Endothelial cell of umbilical vein (primary cell): ENCODE data around the gene METTL27. TPM values are rescaled to one million over a fixed set of nuclear protein-coding genes. Genes with fewer than 3 reads are reported as not detected.

Source experiments
- BruUV-seq: library from RNA; stranded (reverse); fragments of 400-500 nt; replicated peaks from 2 replicates; lab custom pipeline; 2021; lab: Mats Ljungman, UMichigan
- CTCF ChIA-PET: fragments of 300-600, 350-600 bp; sonication (Branson Sonifier 250); formaldehyde crosslinking; loops from one replicate; lab custom pipeline; 2021; ENCODE audit warnings: antibody characterized with exemption, inconsistent platforms; lab: Charles Lee
- POLR2A ChIA-PET: fragments of 300-600, 350-600 bp; sonication (Branson Sonifier 250); formaldehyde crosslinking; loops from one replicate; lab custom pipeline; 2021; ENCODE audit warnings: antibody characterized with exemption, inconsistent platforms; lab: Charles Lee
- DNase-seq: peaks from one replicate; pipeline ENCODE4 v3.0.0-alpha.2; 2011; ENCODE audit warnings: low read depth, low spot score
- FAIRE-seq: peaks from 2 replicates; lab custom pipeline; 2011; peaks lifted over from hg19 to GRCh38; lab: Jason Lieb, UNC
- H2AFZ ChIP-seq: 2 replicates; pipeline ENCODE4 v1.6.0; 2012; ENCODE audit warnings: low read depth, low read length, control low read depth, inconsistent platforms
- H3K27ac ChIP-seq: 2 replicates; pipeline ENCODE4 v1.5.1; 2011; ENCODE audit warnings: low read depth, mild to moderate bottlenecking, control low read depth, low read length, moderate library complexity; ENCODE audit not compliant: insufficient read depth
- H3K27me3 ChIP-seq, 2 experiments: 2 replicates each; pipeline versions ENCODE4 v1.6.0 to v1.6.1; 2011; ENCODE audit warnings: low read length in 2 of 2, mixed read lengths in 1 of 2; ENCODE audit not compliant: control insufficient read depth in 2 of 2, insufficient read depth in 2 of 2
- H3K36me3 ChIP-seq, 2 experiments: 2 replicates in 1 of 2; 3 replicates in 1 of 2; pipeline ENCODE4 v1.5.1; 2011; ENCODE audit warnings: low read length in 2 of 2, mild to moderate bottlenecking in 1 of 2, moderate library complexity in 1 of 2; ENCODE audit not compliant: control insufficient read depth in 2 of 2, insufficient read depth in 2 of 2; ENCODE audit errors: extremely low read depth in 1 of 2
- H3K4me1 ChIP-seq: 3 replicates; pipeline ENCODE4 v1.5.1; 2011; ENCODE audit warnings: mild to moderate bottlenecking, low read length; ENCODE audit not compliant: control insufficient read depth, insufficient read depth; ENCODE audit errors: extremely low read depth
- H3K4me2 ChIP-seq: 2 replicates; pipeline ENCODE4 v1.6.1; 2011; ENCODE audit warnings: low read length, control low read depth, mixed read lengths; ENCODE audit not compliant: insufficient read depth
- H3K4me3 ChIP-seq, 3 experiments: fragments of 200-600 bp in 1 of 3; sonication (generic), shearing (Covaris generic) in 1 of 3; replicated peaks in 1 of 3; 2 replicates each; pipeline ENCODE4 v1.5.1; 2011 to 2016; ENCODE audit warnings: control low read depth in 3 of 3, low read length in 3 of 3, mild to moderate bottlenecking in 2 of 3, inconsistent platforms in 1 of 3, low read depth in 1 of 3, moderate library complexity in 1 of 3; ENCODE audit not compliant: insufficient read depth in 1 of 3
- H3K79me2 ChIP-seq: 2 replicates; pipeline ENCODE4 v1.6.0; 2012; ENCODE audit warnings: low read length, inconsistent platforms; ENCODE audit not compliant: control insufficient read depth, insufficient read depth
- H3K9ac ChIP-seq: replicated peaks from 2 replicates; pipeline ENCODE3; 2011; ENCODE audit warnings: low read length, control low read depth; ENCODE audit not compliant: insufficient read depth; ENCODE audit errors: extremely low read depth
- H3K9me1 ChIP-seq: replicated peaks from 3 replicates; pipeline ENCODE4 v1.6.0; 2011; ENCODE audit warnings: mild to moderate bottlenecking, low read length; ENCODE audit not compliant: control insufficient read depth, insufficient read depth; ENCODE audit errors: extremely low read depth
- H3K9me3 ChIP-seq: replicated peaks from 2 replicates; pipeline ENCODE4 v1.5.1; 2012; ENCODE audit warnings: low read length, inconsistent platforms; ENCODE audit not compliant: control insufficient read depth, insufficient read depth
- H4K20me1 ChIP-seq: replicated peaks from 2 replicates; pipeline ENCODE3; 2011; ENCODE audit warnings: mild to moderate bottlenecking, low read length; ENCODE audit not compliant: control insufficient read depth, insufficient read depth; ENCODE audit errors: extremely low read depth
- EZH2 ChIP-seq: IDR thresholded peaks from 2 replicates; pipeline ENCODE4 v1.6.1; 2012; ENCODE audit warnings: borderline replicate concordance, low read depth, mild to moderate bottlenecking, moderate library complexity, low read length, inconsistent platforms; ENCODE audit not compliant: severe bottlenecking
- FOS ChIP-seq: IDR thresholded peaks from 2 replicates; pipeline ENCODE4 v1.6.1; 2011; ENCODE audit warnings: mild to moderate bottlenecking, low read length, moderate library complexity, borderline replicate concordance; ENCODE audit not compliant: insufficient read depth
- GATA2 ChIP-seq: IDR thresholded peaks from 2 replicates; pipeline ENCODE4 v1.7.0; 2011; ENCODE audit warnings: low read depth, mild to moderate bottlenecking, moderate library complexity, mixed read lengths, low read length; ENCODE audit not compliant: insufficient read length, insufficient read depth
- JUN ChIP-seq: IDR thresholded peaks from 2 replicates; pipeline ENCODE4 v1.6.1; 2011; ENCODE audit warnings: borderline replicate concordance, low read depth; ENCODE audit not compliant: insufficient read length, insufficient read depth
- MYC ChIP-seq: IDR thresholded peaks from one replicate; pipeline ENCODE4 v1.6.1; 2011; ENCODE audit warnings: mild to moderate bottlenecking, low read depth, low read length
- POLR2A ChIP-seq: IDR thresholded peaks from 2 replicates; pipeline ENCODE4 v1.6.1; 2012; ENCODE audit warnings: low read depth, mild to moderate bottlenecking, control low read depth, low read length
- POLR2AphosphoS5 ChIP-seq: IDR thresholded peaks from 2 replicates; pipeline ENCODE4 v1.6.1; 2012; ENCODE audit warnings: low read depth, mild to moderate bottlenecking, control low read depth, low read length, moderate library complexity; ENCODE audit not compliant: insufficient read depth
- dilution Hi-C: fragments of 300-500 bp; cut with MboI; formaldehyde crosslinking; loops from one replicate; pipeline ENCODE4 v1.15.0; 2019; ENCODE audit warnings: low sequenced_read_pairs; ENCODE audit not compliant: extremely low pct_ligation_motif_present
- intact Hi-C: fragments of 100-400 bp; cut with micrococcal nuclease; formaldehyde crosslinking; loops from one replicate; pipeline ENCODE4 v1.10.0; 2022
- polyA plus RNA-seq, 4 experiments: library from polyadenylated mRNA; depleted of rRNA in 3 of 4; stranded (reverse) in 3 of 4; unstranded in 1 of 4; fragments of >200 nt; gene quantifications; 2 replicates each; pipeline versions ENCODE4 v1.2.1 to v1.2.3, GENCODE V29; 2011 to 2012; ENCODE audit warnings: missing spikeins in 1 of 4
- total RNA-seq: library from RNA; stranded (reverse); gene quantifications from 2 replicates; pipeline ENCODE4 v1.2.3, GENCODE V29; 2021
- TF ChIP-seq, protein P1 (sequence below), 2 donors: IDR thresholded peaks; 1 replicate in 1 of 2; 2 replicates in 1 of 2; pipeline ENCODE4 v1.5.1; 2011; ENCODE audit warnings: low read length in 2 of 2, mild to moderate bottlenecking in 2 of 2, moderate library complexity in 2 of 2, control low read depth in 1 of 2, inconsistent platforms in 1 of 2, low read depth in 1 of 2; ENCODE audit not compliant: insufficient read depth in 1 of 2; ENCODE audit errors: extremely low read depth in 1 of 2
- TF ChIP-seq, protein P2 (sequence below): IDR thresholded peaks from 2 replicates; pipeline ENCODE4 v1.6.1; 2011; ENCODE audit not compliant: insufficient read depth, insufficient read length

The METTL27 gene
- total and polyA plus RNA-seq, 2 donors (not counting 3 experiments of a cell fraction or from before 2014, with no cell fraction given), result 6.9 to 10.8 TPM

DNA sequence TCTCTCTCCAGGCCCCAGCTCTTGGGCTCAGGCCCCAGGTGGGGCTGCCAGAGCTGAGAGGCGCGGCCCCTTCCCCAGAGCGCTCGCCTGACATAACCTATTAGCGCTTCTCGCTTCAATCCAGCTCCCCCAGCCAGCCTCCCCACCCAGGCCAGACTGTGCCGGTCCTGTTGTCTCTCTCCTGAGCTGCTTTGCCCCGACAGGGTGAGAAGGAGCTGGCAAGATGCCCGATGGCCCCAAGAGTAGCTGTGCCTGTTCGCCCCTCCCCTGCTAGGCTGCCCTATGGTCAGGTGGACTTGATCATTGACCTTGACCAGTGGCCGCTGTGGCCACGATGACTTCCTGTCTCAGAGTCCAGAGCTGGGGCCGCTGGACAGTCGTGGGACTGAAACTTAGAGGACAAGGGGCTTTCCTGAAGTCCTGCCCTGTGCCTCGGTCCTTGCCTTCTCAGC lies 27.8 kb upstream of the METTL27 start:
- Histone ChIP-seq H2AFZ (no peak overlapping the region), H3K9ac (no peak overlapping the region), H3K9me3 (no peaks in the 10 kb centered on the region), H3K36me3 (no peaks in the 10 kb centered on the region), H3K27me3 (no peaks in the 10 kb centered on the region), H3K79me2 (no peaks in the 10 kb centered on the region), H3K9me1 (no peaks in the 10 kb centered on the region), H3K27ac (no peak overlapping the region), H4K20me1 (no peaks in the 10 kb centered on the region), H3K4me3 (no peak overlapping the region), H3K4me2 (no peak overlapping the region), H3K4me1 (no peaks in the 10 kb centered on the region)
- dilution Hi-C loops (no loop called here), intact Hi-C loops (no loop called here)
- no TSS peak for BruUV-seq
- no peak for FAIRE-seq
- CTCF ChIA-PET, result interaction anchor here (1.0 to 6.2 kb wide), 2 partner anchors 84 to 156 kb away, joined by 3 to 71 read pairs; partner anchors contain the start of gene ELN
- TF ChIP-seq JUN, result no peak
- TF ChIP-seq, protein P1, sequence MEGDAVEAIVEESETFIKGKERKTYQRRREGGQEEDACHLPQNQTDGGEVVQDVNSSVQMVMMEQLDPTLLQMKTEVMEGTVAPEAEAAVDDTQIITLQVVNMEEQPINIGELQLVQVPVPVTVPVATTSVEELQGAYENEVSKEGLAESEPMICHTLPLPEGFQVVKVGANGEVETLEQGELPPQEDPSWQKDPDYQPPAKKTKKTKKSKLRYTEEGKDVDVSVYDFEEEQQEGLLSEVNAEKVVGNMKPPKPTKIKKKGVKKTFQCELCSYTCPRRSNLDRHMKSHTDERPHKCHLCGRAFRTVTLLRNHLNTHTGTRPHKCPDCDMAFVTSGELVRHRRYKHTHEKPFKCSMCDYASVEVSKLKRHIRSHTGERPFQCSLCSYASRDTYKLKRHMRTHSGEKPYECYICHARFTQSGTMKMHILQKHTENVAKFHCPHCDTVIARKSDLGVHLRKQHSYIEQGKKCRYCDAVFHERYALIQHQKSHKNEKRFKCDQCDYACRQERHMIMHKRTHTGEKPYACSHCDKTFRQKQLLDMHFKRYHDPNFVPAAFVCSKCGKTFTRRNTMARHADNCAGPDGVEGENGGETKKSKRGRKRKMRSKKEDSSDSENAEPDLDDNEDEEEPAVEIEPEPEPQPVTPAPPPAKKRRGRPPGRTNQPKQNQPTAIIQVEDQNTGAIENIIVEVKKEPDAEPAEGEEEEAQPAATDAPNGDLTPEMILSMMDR (IDR thresholded peaks at IDR 0.05; ENCODE audit: extremely low read depth in 1 of 2, insufficient read depth in 1 of 2, low read depth in 1 of 2, low read length in 2 of 2), result no peak
- TF ChIP-seq POLR2A, result no peak
- TF ChIP-seq EZH2, result no peak
- TF ChIP-seq, protein P2, sequence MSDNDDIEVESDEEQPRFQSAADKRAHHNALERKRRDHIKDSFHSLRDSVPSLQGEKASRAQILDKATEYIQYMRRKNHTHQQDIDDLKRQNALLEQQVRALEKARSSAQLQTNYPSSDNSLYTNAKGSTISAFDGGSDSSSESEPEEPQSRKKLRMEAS, result no peak
- TF ChIP-seq GATA2, result no peak
- no peak for TF ChIP-seq POLR2AphosphoS5
- TF ChIP-seq MYC, result no peak
- TF ChIP-seq FOS, result no peak
- POLR2A ChIA-PET, result no interaction called here
- no peak for DNase-seq
